WERI-Rb-1 (cell line): ENCODE data around the gene TRIM54.

Experiments
- DNase-seq: peaks from one replicate; pipeline ENCODE4 v3.0.0-alpha.2; 2020
- H3K27ac ChIP-seq: fragments of 250-450 bp; sonication (Bioruptor Pico); 2 replicates; pipeline ENCODE4 v1.5.1; 2020; ENCODE audit warnings: mild to moderate bottlenecking, moderate library complexity
- H3K27me3 ChIP-seq: fragments of 250-450 bp; sonication (Bioruptor Pico); 2 replicates; pipeline ENCODE4 v1.5.1; 2021; ENCODE audit warnings: mild to moderate bottlenecking, low read depth, moderate library complexity; ENCODE audit not compliant: insufficient read depth, severe bottlenecking
- H3K36me3 ChIP-seq: fragments of 250-450 bp; sonication (Bioruptor Pico); 2 replicates; pipeline ENCODE4 v1.5.1; 2020; ENCODE audit warnings: mild to moderate bottlenecking, moderate library complexity
- H3K4me3 ChIP-seq: 2 replicates; pipeline ENCODE4 v1.5.1; 2011; ENCODE audit warnings: low read depth, mild to moderate bottlenecking, control low read depth, low read length
- H3K9me3 ChIP-seq: fragments of 250-450 bp; sonication (Bioruptor Pico); 2 replicates; pipeline ENCODE4 v1.5.1; 2021; ENCODE audit warnings: mild to moderate bottlenecking, moderate library complexity; ENCODE audit not compliant: severe bottlenecking
- CTCF ChIP-seq: IDR thresholded peaks from 2 replicates; pipeline ENCODE4 v1.5.1; 2011; ENCODE audit warnings: low read depth, mild to moderate bottlenecking, control low read depth, inconsistent platforms, low read length

Gene TRIM54

DNA sequence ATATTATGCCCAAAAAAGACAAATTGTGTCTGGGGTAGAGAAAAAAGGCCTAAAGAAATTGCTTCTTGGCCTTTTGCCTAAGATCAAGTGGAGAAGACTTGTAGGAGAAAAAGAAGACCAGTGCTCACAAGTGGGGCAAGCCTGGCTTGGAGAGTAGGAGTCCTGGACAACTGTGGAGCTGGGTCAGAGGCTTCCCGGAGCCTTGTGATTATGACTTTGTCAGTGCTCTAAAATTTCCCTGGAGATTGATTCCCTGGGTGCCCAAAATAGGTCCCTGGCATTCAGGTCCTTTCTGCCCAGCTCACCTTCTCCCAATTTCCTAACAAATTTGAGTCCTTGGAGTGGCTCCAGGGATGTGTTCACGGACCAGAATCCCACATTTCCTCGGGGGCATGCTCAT, 787 bp upstream of the TRIM54 start:
- no peak overlapping the region for H3K27ac ChIP-seq
- no peak overlapping the region for H3K4me3 ChIP-seq
- no peaks in the 10 kb centered on the region for H3K9me3 ChIP-seq
- DNase-seq = no peak
- no peaks in the 10 kb centered on the region for H3K36me3 ChIP-seq
- no peak for TF ChIP-seq CTCF
- no peaks in the 10 kb centered on the region for H3K27me3 ChIP-seq

DNA sequence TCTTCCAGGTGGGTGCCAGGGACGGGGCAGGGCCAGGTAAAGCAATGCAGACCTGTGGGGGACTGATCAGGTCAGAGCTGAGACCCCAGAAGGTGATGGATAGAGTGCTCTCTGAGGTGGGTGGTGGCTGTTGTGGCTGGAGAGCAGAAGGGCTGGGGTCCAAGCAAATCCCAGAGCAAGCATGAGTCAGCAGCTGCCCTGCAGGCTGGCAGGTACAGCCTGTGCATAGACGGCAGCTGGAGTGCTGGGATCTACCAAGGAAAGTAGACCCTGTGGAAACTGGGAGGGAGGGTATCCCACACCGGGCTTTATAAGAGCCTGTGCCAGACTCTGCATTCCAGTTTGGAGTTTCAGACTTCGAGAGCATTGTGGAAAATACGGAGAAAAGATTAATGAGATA, 663 bp downstream of the TRIM54 start:
- DNase-seq = peak; percentile 53
- TF ChIP-seq CTCF = no peak
- Histone ChIP-seq H3K4me3 (no peak overlapping the region), H3K27ac (no peak overlapping the region), H3K9me3 (no peaks in the 10 kb centered on the region), H3K27me3 (no peaks in the 10 kb centered on the region), H3K36me3 (no peaks in the 10 kb centered on the region)

GRCh38 chr2:27284996-27285395, 2.8 kb downstream of the TRIM54 start:
- Histone ChIP-seq H3K4me3 (no peak overlapping the region), H3K36me3 (no peaks in the 10 kb centered on the region), H3K27me3 (no peaks in the 10 kb centered on the region), H3K9me3 (no peaks in the 10 kb centered on the region), H3K27ac (no peak overlapping the region)
- no peak for TF ChIP-seq CTCF
- DNase-seq = no peak

- TF ChIP-seq CTCF = no peak
These were observed 3.3 kb downstream of the TRIM54 start for GRCh38 chr2:27285481-27285880.

DNA sequence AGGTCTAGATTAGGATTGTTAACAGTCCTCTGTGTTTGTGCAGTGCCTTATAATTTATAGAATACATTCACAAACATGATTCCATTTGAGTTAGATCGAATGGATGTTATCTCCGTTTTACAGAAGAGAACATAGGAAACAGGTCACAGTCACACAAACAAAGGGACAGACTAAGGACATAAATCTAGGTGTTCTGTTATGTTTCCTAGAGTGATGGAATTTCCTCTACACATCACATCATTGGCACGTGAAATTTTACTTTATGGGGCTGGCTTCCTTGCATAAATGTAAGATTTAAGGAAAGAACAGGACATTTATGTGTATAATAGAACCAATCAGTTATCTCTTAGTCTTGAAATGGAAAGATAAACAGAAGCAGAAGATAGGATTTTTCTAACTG, 6.4 kb downstream of the TRIM54 start:
- no peak for DNase-seq
- H3K27me3 ChIP-seq = no peaks in the 10 kb centered on the region
- no peaks in the 10 kb centered on the region for H3K36me3 ChIP-seq
- no peak overlapping the region for H3K4me3 ChIP-seq
- no peak for TF ChIP-seq CTCF
- no peaks in the 10 kb centered on the region for H3K9me3 ChIP-seq
- H3K27ac ChIP-seq = no peak overlapping the region

More at GRCh38 chr2:27285481-27285880, 3.3 kb downstream of the TRIM54 start:
- H3K4me3 ChIP-seq = no peak overlapping the region
- no peaks in the 10 kb centered on the region for H3K36me3 ChIP-seq
- no peak overlapping the region for H3K27ac ChIP-seq
- no peaks in the 10 kb centered on the region for H3K27me3 ChIP-seq
- DNase-seq = no peak
- H3K9me3 ChIP-seq = no peaks in the 10 kb centered on the region

DNA sequence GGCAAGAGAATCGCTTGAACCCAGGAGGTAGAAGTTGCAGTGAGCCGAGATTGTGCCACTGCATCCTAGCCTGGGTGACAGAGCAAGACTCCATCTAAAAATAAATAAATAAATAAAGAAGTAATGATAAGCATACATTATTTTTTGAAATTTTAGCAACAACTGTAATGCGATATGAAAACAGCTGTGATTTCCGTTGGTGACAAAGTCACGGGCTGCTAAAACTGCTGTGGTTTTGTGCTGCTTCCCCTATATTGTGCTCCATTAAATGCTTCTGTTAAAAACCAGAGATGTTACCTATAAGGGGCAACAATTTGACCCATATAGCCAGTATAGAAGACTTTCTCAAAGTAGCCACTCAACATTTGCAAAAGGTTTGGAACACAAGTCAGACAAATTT, 8.3 kb downstream of the TRIM54 start:
- Histone ChIP-seq H3K36me3 (no peaks in the 10 kb centered on the region), H3K4me3 (no peak overlapping the region), H3K27me3 (no peaks in the 10 kb centered on the region), H3K27ac (no peak overlapping the region), H3K9me3 (no peaks in the 10 kb centered on the region)
- DNase-seq = no peak
- TF ChIP-seq CTCF = no peak
